Panc1 (cell line): Measurements from ENCODE around the gene B4GALT5. TPM values are rescaled to one million over a fixed set of nuclear protein-coding genes. Genes with fewer than 3 reads are reported as not detected.

ENCODE experiments used
- ATAC-seq: fragments of 200-7000 bp; cut with Tn5 transposase; 2 replicates; pipeline ENCODE4 v1.9.1; 2020; ENCODE audit warnings: mild to moderate bottlenecking, moderate library complexity
- BruUV-seq: library from RNA; stranded (reverse); fragments of 400-500 nt; replicated peaks from 2 replicates; lab custom pipeline; 2021; lab: Mats Ljungman, UMichigan
- CTCF ChIA-PET: fragments of 300-600 bp; sonication (Branson Sonifier 250); formaldehyde crosslinking; loops from one replicate; lab custom pipeline; 2022; ENCODE audit warnings: antibody characterized with exemption; lab: Charles Lee
- POLR2A ChIA-PET: fragments of 300-600 bp; sonication (Branson Sonifier 250); formaldehyde crosslinking; loops from one replicate; lab custom pipeline; 2022; ENCODE audit warnings: antibody characterized with exemption; lab: Charles Lee
- DNase-seq: peaks from one replicate; pipeline ENCODE4 v3.0.0-alpha.2; 2010; ENCODE audit warnings: low read depth, low spot score
- H3K27ac ChIP-seq: 2 replicates; pipeline ENCODE4 v1.5.1; 2011; ENCODE audit warnings: mild to moderate bottlenecking, low read length, inconsistent platforms
- H3K27me3 ChIP-seq: fragments of 200-500 bp; sonication (Bioruptor generic); 2 replicates; pipeline ENCODE4 v1.6.0; 2014; ENCODE audit warnings: low read length, inconsistent platforms; ENCODE audit not compliant: control insufficient read depth, insufficient read depth
- H3K36me3 ChIP-seq: fragments of 200-500 bp; sonication (Bioruptor generic); 2 replicates; pipeline ENCODE4 v1.5.1; 2014; ENCODE audit warnings: inconsistent platforms, mild to moderate bottlenecking, low read length, moderate library complexity; ENCODE audit not compliant: control insufficient read depth, insufficient read depth
- H3K4me1 ChIP-seq: 2 replicates; pipeline ENCODE4 v1.5.1; 2011; ENCODE audit warnings: inconsistent platforms, mild to moderate bottlenecking, low read length, moderate library complexity; ENCODE audit not compliant: control insufficient read depth, insufficient read depth
- H3K4me3 ChIP-seq, 2 experiments: 2 replicates each; pipeline ENCODE4 v1.5.1; 2011 to 2012; ENCODE audit warnings: low read depth in 2 of 2, low read length in 2 of 2, mild to moderate bottlenecking in 2 of 2, inconsistent platforms in 1 of 2, moderate library complexity in 1 of 2
- H3K9me3 ChIP-seq: fragments of 200-500 bp; sonication (Bioruptor generic); 2 replicates; pipeline ENCODE4 v1.5.1; 2014; ENCODE audit warnings: low read depth, mild to moderate bottlenecking, inconsistent platforms, low read length, moderate library complexity; ENCODE audit not compliant: control insufficient read depth, insufficient read depth
- CTCF ChIP-seq: fragments of 450-650 bp; IDR thresholded peaks from 2 replicates; pipeline ENCODE4 v1.5.1; 2017; ENCODE audit warnings: mild to moderate bottlenecking
- POLR2AphosphoS5 ChIP-seq: IDR thresholded peaks from 2 replicates; pipeline ENCODE4 v1.6.1; 2012; ENCODE audit warnings: mild to moderate bottlenecking, low read depth, low read length, moderate library complexity
- REST ChIP-seq, 2 experiments: IDR thresholded peaks; 2 replicates each; pipeline ENCODE4 v1.6.1; 2011 to 2012; ENCODE audit warnings: low read depth in 2 of 2, control low read depth in 1 of 2, low read length in 1 of 2, mild to moderate bottlenecking in 1 of 2, moderate library complexity in 1 of 2; ENCODE audit not compliant: insufficient read depth in 1 of 2
- SIN3A ChIP-seq: IDR thresholded peaks from 2 replicates; pipeline ENCODE4 v1.6.1; 2012; ENCODE audit warnings: low read depth, mild to moderate bottlenecking, low read length, moderate library complexity, borderline replicate concordance; ENCODE audit not compliant: insufficient read depth
- TCF7L2 ChIP-seq: IDR thresholded peaks from 2 replicates; pipeline ENCODE4 v1.6.1; 2011; ENCODE audit warnings: mild to moderate bottlenecking, low read depth, low read length, inconsistent platforms
- in situ Hi-C: cut with HindIII; loops from 2 replicates; pipeline ENCODE4 v1.10.0; 2016; ENCODE audit warnings: low sequenced_read_pairs, low pct_unique_long_range_greater_than_20kb
- intact Hi-C: fragments of 100-400 bp; cut with micrococcal nuclease; formaldehyde crosslinking; loops from one replicate; pipeline ENCODE4 v1.10.0; 2022; ENCODE audit not compliant: unreplicated experiment
- total RNA-seq: library from RNA; stranded (reverse); gene quantifications from one replicate; pipeline ENCODE4 v1.2.1, GENCODE V29; 2021; ENCODE audit not compliant: unreplicated experiment

Gene B4GALT5
- total RNA-seq, 1 experiment from 2014 or later: 40.0 TPM

GRCh38 chr20:49610691-49611538 is 102.8 kb downstream of the B4GALT5 start:
- BruUV-seq: no TSS peak
- POLR2A ChIA-PET: interaction anchor here (0.7 kb wide), 1 partner anchor 302 kb away, joined by 4 read pairs; no protein-coding TSS in a partner anchor
- H3K27me3 ChIP-seq: no peaks in the 10 kb centered on the region
- ATAC-seq (peak; percentile 90), DNase-seq (peak; percentile 61)
- intact Hi-C loops: loop anchor here (5.0 kb wide), 2 partner anchors 236 to 276 kb away; no protein-coding TSS in a partner anchor
- no peak overlapping the region; the same call in 1 of the 2 replicates for H3K27ac ChIP-seq
- peak overlapping the region; percentile 27 to 61 for H3K4me3 ChIP-seq
- TF ChIP-seq CTCF: peak; percentile 100
- no peak for TF ChIP-seq TCF7L2
- peak in 1 of 2 experiments; percentile 31; a peak in 1 of 4 replicates for TF ChIP-seq REST (IDR thresholded peaks at IDR 0.05; ENCODE audit: insufficient read depth in 1 of 2, low read depth in 2 of 2, low read length in 1 of 2)
- TF ChIP-seq POLR2AphosphoS5: no peak
- TF ChIP-seq SIN3A: peak; percentile 83; the same call in 1 of the 2 replicates
- CTCF ChIA-PET: interaction anchor here (0.5 to 2.1 kb wide), 17 partner anchors 14 to 460 kb away, joined by 3 to 19 read pairs (median 6); no protein-coding TSS in a partner anchor
- H3K9me3 ChIP-seq: no peaks in the 10 kb centered on the region
- H3K4me1 ChIP-seq: peaks cover 17% of the 10 kb centered on the region
- in situ Hi-C loops: no loop called here
- H3K36me3 ChIP-seq: no peaks in the 10 kb centered on the region

GRCh38 chr20:49608752-49609670 is 104.7 kb downstream of the B4GALT5 start:
- Histone ChIP-seq H3K9me3 (no peaks in the 10 kb centered on the region), H3K36me3 (no peaks in the 10 kb centered on the region), H3K4me1 (peaks cover 21% of the 10 kb centered on the region), H3K27ac (no peak overlapping the region), H3K4me3 (peak overlapping the region in 1 of 2 experiments; percentile 17; a peak in 1 of 4 replicates), H3K27me3 (no peaks in the 10 kb centered on the region)
- in situ Hi-C loops (no loop called here), intact Hi-C loops (loop anchor here (1.0 to 10.0 kb wide), 2 partner anchors 68 to 274 kb away; no protein-coding TSS in a partner anchor)
- ATAC-seq (peak; percentile 63), DNase-seq (peak; percentile 61)
- POLR2A ChIA-PET: interaction anchor here (0.5 kb wide), 1 partner anchor 228 kb away, joined by 12 read pairs; no protein-coding TSS in a partner anchor
- CTCF ChIA-PET: interaction anchor here (0.6 to 2.1 kb wide), 9 partner anchors 25 to 451 kb away, joined by 3 to 24 read pairs (median 5); no protein-coding TSS in a partner anchor
- no TSS peak for BruUV-seq
- TF ChIP-seq CTCF (peak; percentile 98), REST (IDR thresholded peaks at IDR 0.05; ENCODE audit: insufficient read depth in 1 of 2, low read depth in 2 of 2, low read length in 1 of 2) (no peak)
